ENCODE results near the gene MATN3. TPM values are rescaled to one million over a fixed set of nuclear protein-coding genes. Genes with fewer than 3 reads are reported as not detected.

MATN3 gene
- total RNA-seq, 1 donor from 2014 or later: not detected

DNA sequence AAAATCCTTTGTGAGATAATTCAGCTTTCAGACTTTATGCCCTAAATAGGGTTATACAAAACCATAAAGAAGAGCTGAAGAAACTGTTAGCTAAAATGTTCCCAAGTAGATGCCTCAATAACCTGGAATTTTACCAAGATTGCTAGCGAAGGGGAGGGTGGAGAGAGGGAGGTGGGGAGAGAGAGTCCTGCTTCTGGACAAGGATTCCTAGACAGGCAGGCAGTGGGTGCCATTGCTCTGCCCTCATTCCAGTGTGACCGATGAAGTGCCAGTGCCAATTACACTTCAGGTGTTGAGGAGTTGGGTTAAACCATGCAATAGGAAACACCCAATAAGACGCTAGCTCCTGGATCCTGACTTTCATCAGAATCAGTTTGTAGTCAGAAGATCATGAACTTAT, 20.9 kb upstream of the MATN3 start:
- Mint-ChIP-seq H3K4me3 (no peak overlapping the region), H3K9me3 (peaks cover 2% of the 10 kb centered on the region), H3K4me1 (peaks cover 24% of the 10 kb centered on the region), H3K27me3 (no peaks in the 10 kb centered on the region), H3K36me3 (ENCODE audit: low read depth) (peaks cover 94% of the 10 kb centered on the region), H3K27ac (no peak overlapping the region)
- POLR2A ChIA-PET: interaction anchor here (0.8 kb wide), 1 partner anchor 18 kb away, joined by 8 read pairs; the partner anchor contains the start of gene LAPTM4A
- intact Hi-C loops (cut with micrococcal nuclease): no loop called here
- TF ChIP-seq, protein P1, sequence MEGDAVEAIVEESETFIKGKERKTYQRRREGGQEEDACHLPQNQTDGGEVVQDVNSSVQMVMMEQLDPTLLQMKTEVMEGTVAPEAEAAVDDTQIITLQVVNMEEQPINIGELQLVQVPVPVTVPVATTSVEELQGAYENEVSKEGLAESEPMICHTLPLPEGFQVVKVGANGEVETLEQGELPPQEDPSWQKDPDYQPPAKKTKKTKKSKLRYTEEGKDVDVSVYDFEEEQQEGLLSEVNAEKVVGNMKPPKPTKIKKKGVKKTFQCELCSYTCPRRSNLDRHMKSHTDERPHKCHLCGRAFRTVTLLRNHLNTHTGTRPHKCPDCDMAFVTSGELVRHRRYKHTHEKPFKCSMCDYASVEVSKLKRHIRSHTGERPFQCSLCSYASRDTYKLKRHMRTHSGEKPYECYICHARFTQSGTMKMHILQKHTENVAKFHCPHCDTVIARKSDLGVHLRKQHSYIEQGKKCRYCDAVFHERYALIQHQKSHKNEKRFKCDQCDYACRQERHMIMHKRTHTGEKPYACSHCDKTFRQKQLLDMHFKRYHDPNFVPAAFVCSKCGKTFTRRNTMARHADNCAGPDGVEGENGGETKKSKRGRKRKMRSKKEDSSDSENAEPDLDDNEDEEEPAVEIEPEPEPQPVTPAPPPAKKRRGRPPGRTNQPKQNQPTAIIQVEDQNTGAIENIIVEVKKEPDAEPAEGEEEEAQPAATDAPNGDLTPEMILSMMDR (IDR thresholded peaks at IDR 0.05): no peak
- DNase-seq (no peak), ATAC-seq (ENCODE audit: low read depth) (no peak)
- CTCF ChIA-PET: interaction anchor here (2.3 kb wide), 1 partner anchor 18 kb away, joined by 12 read pairs; no protein-coding TSS in a partner anchor

DNA sequence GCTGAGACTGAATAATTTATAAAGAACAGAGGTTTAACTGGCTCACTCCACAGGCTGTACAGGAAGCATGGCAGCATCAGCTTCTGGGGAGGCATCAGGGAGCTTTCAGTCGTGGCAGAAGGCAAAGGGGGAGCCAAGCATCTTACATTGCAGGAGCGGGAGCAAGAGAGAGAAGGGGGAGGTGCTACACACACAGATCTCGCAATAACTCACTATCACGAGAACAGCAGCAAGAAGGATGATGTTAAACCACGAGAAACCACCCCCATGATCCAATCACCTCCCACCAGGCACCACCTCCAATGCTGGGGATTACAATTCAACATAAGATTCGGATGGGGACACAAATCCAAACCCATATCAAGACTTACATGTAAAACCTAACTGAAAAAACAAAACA, 17.8 kb upstream of the MATN3 start:
- Mint-ChIP-seq H3K27ac (no peak overlapping the region), H3K4me1 (no peaks in the 10 kb centered on the region), H3K27me3 (no peaks in the 10 kb centered on the region), H3K9me3 (peaks cover 2% of the 10 kb centered on the region), H3K4me3 (no peak overlapping the region), H3K36me3 (ENCODE audit: low read depth) (peaks cover 79% of the 10 kb centered on the region)
- TF ChIP-seq, protein P1 (IDR thresholded peaks at IDR 0.05): no peak
- DNase-seq: no peak
- intact Hi-C loops (cut with micrococcal nuclease): no loop called here
- ChIA-PET CTCF (no interaction called here), POLR2A (no interaction called here)
- ATAC-seq (ENCODE audit: low read depth): no peak

DNA sequence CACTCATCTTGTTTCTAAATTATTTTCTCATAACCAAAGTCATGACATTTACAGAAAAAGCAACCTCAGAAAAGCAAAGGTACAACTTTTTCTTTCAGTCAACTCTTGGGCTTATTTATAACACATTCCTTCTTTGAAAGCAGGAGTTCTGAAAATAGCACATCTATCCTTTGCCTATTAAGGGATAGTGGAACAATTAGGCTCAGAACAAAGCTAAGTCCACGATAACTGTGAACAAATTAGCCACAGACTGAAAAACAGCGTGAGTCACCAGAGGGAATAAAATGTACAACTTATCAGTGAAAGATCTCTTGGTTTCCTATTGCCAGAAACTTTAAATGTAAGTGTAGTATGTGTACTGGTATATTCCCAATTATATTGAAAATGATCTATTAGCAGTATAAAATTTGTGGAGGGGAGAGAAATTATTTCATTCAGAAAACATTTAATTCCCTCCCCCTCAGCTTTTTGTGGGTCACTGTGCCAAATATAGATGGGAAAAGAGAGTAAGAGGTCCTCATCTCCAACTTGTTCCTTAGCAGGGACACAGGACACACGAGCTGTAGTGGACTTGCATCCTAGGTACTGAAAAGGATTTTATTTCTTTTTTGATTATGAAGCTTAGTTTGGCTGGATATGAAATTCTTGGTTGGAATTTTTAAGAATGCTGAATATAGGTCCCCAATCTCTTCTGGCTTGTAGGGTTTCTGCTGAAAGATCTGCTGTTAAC, 15.4 kb upstream of the MATN3 start:
- ATAC-seq (ENCODE audit: low read depth) (no peak), DNase-seq (no peak)
- TF ChIP-seq, protein P1 (IDR thresholded peaks at IDR 0.05): no peak
- Mint-ChIP-seq H3K9me3 (peaks cover 2% of the 10 kb centered on the region), H3K4me3 (no peak overlapping the region), H3K27me3 (no peaks in the 10 kb centered on the region), H3K4me1 (no peaks in the 10 kb centered on the region), H3K36me3 (ENCODE audit: low read depth) (peaks cover 56% of the 10 kb centered on the region), H3K27ac (no peak overlapping the region)
- intact Hi-C loops (cut with micrococcal nuclease): no loop called here
- ChIA-PET POLR2A (interaction anchor here (0.6 kb wide), 1 partner anchor 15 kb away, joined by 3 read pairs; no protein-coding TSS in a partner anchor), CTCF (interaction anchor here (2.0 kb wide), 1 partner anchor 13 kb away, joined by 11 read pairs; no protein-coding TSS in a partner anchor)

DNA sequence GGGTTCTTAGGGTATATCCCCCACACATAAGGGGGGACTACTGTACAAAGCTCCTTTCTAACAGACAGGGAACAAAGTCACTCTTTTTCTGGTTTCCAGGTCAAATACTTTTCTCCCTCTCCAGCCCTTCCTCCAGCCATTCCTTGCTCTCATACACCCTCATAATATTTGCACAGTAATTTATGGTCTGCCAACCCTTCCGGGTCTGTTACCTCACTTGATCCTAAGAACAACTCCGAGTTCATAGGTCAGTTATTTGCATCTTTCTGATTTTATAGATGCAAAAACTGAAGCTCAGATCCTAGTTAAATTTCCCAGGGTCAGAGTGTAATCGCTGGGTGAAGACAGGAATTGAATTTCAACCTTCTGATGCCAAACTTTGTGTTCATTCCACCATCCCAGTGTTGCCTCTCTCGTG, 14.8 kb upstream of the MATN3 start:
- Mint-ChIP-seq H3K4me3 (no peak overlapping the region), H3K27ac (no peak overlapping the region), H3K36me3 (ENCODE audit: low read depth) (peaks cover 50% of the 10 kb centered on the region), H3K9me3 (peaks cover 2% of the 10 kb centered on the region), H3K4me1 (no peaks in the 10 kb centered on the region), H3K27me3 (no peaks in the 10 kb centered on the region)
- intact Hi-C loops (cut with micrococcal nuclease): no loop called here
- TF ChIP-seq, protein P1 (IDR thresholded peaks at IDR 0.05): no peak
- ChIA-PET POLR2A (interaction anchor here (0.6 kb wide), 1 partner anchor 16 kb away, joined by 3 read pairs; no protein-coding TSS in a partner anchor), CTCF (interaction anchor here (2.0 kb wide), 1 partner anchor 12 kb away, joined by 11 read pairs; no protein-coding TSS in a partner anchor)
- DNase-seq (no peak), ATAC-seq (ENCODE audit: low read depth) (no peak)

DNA sequence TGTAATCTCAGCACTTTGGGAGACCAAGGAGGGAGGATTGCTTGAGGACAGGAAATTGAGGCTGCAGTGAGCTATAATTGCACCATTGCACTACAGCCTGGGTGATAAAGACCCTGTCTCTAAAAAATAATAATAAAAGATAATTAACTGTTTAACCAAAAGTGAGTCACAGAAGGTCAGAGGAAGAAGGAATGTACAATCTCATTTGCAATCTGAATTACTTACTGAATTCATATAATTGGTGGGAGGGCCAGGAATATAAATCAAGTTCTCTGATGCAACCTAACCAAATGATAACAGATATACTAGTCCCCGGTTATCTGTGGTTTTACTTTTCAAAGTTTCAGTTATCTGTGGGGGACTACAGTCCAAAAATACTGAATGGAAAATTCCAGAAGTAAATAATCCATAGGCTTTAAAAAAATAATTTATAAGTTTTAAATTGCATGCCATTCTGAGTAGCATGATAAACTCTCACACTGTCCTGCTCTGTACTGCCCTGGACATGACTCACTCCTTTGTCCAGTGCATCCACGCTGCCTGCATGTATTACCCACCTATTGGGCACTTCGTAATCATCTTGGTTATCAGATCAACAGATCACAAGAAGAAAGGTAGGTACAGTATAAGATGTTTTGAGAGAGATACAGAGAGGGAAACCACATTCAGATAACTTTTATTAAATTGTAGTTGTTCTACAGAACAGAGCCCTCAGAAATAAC, 12.8 kb upstream of the MATN3 start:
- no peak for DNase-seq
- TF ChIP-seq, protein P1 (IDR thresholded peaks at IDR 0.05): no peak
- no peak for ATAC-seq (ENCODE audit: low read depth)
- H3K4me1 Mint-ChIP-seq: no peaks in the 10 kb centered on the region
- ChIA-PET CTCF (interaction anchor here (1.9 kb wide), 1 partner anchor 9 kb away, joined by 4 read pairs; no protein-coding TSS in a partner anchor), POLR2A (no interaction called here)
- intact Hi-C loops (cut with micrococcal nuclease): no loop called here
- no peaks in the 10 kb centered on the region for H3K27me3 Mint-ChIP-seq
- H3K27ac Mint-ChIP-seq: no peak overlapping the region
- H3K4me3 Mint-ChIP-seq: no peak overlapping the region
- H3K9me3 Mint-ChIP-seq: peaks cover 9% of the 10 kb centered on the region
- H3K36me3 Mint-ChIP-seq (ENCODE audit: low read depth): peaks cover 31% of the 10 kb centered on the region
